Epithelial cell of esophagus (primary cell): ENCODE measurements around the gene ABTB2.
A peak's percentile ranks its signal among the peaks of the same experiment; 100 is the strongest.

Experiments used
- DNase-seq: peaks from one replicate; pipeline ENCODE4 v3.0.0; 2010; ENCODE audit warnings: low read depth
- H3K4me3 ChIP-seq: 2 replicates; pipeline ENCODE4 v1.5.1; 2011; ENCODE audit warnings: mild to moderate bottlenecking, low read length, control low read depth
- CTCF ChIP-seq: IDR thresholded peaks from 2 replicates; pipeline ENCODE4 v1.5.1; 2011; ENCODE audit warnings: low read depth, mild to moderate bottlenecking, low read length, control low read depth, inconsistent platforms; ENCODE audit not compliant: insufficient read depth; ENCODE audit errors: missing control alignments

ABTB2 gene

GRCh38 chr11:34215806-34216453 is 141.9 kb downstream of the ABTB2 start:
- DNase-seq = peak; percentile 46
- no peak overlapping the region for H3K4me3 ChIP-seq
- TF ChIP-seq CTCF = no peak

- DNase-seq = peak; percentile 95
- no peak for TF ChIP-seq CTCF
- H3K4me3 ChIP-seq = no peak overlapping the region
Measured at GRCh38 chr11:34214961-34215805, 142.6 kb downstream of the ABTB2 start.

GRCh38 chr11:34213366-34213765 is 144.4 kb downstream of the ABTB2 start:
- peak; percentile 76 for DNase-seq
- TF ChIP-seq CTCF = no peak
- no peak overlapping the region for H3K4me3 ChIP-seq

GRCh38 chr11:34212566-34212965 is 145.2 kb downstream of the ABTB2 start:
- H3K4me3 ChIP-seq = no peak overlapping the region
- TF ChIP-seq CTCF = no peak
- DNase-seq = no peak

- no peak for TF ChIP-seq CTCF
- no peak for DNase-seq
- H3K4me3 ChIP-seq = no peak overlapping the region
Measured at GRCh38 chr11:34209809-34210208, 148.0 kb downstream of the ABTB2 start.

GRCh38 chr11:34208266-34209135 is 149.3 kb downstream of the ABTB2 start:
- no peak for TF ChIP-seq CTCF
- no peak overlapping the region for H3K4me3 ChIP-seq
- DNase-seq = peak; percentile 84
